SU-DHL-6 (cell line): Measurements from ENCODE around the gene RRAGB.

Experiments
- CTCF ChIP-seq: fragments of 200-600 bp; sonication (generic); IDR thresholded peaks from one replicate; pipeline ENCODE4 v1.5.1; 2017; ENCODE audit warnings: antibody characterized with exemption, mild to moderate bottlenecking, low read length, moderate library complexity; ENCODE audit not compliant: insufficient read depth, poor library complexity, severe bottlenecking
- EZH2phosphoT487 ChIP-seq: fragments of 200-600 bp; sonication (generic), shearing (Covaris generic); conservative IDR thresholded peaks from 2 replicates; pipeline ENCODE4 v1.6.1; 2018; ENCODE audit warnings: mild to moderate bottlenecking, antibody characterized with exemption, low read length, moderate library complexity, mixed read lengths

- TF ChIP-seq CTCF (no peak), EZH2phosphoT487 (no peak)
Observed at GRCh38 chrX:55710701-55711100, 6.8 kb upstream of the RRAGB start.
